Activated naive CD4-positive, alpha-beta T cell treated with anti-CD3 and anti-CD28 coated beads, Interleukin-2, amount 50 U/mL, for 72 hours (primary cell): ENCODE measurements around the gene PC. TPM values are rescaled to one million over a fixed set of nuclear protein-coding genes. Genes with fewer than 3 reads are reported as not detected.

Experiments used
- ATAC-seq, 2 donors: fragments of 150-1000 bp; cut with Tn5 transposase; 2 replicates each; pipeline ENCODE4 v1.10.0; 2021; ENCODE audit warnings: mild to moderate bottlenecking in 2 of 2, moderate library complexity in 2 of 2
- DNase-seq, 2 donors: peaks; one replicate each; pipeline ENCODE4 v3.0.0; 2021 to 2022; ENCODE audit warnings: low spot score in 2 of 2
- H3K27ac Mint-ChIP-seq, 2 donors: one replicate each; pipeline ENCODE4 v1.8.0; 2022; ENCODE audit warnings: mild to moderate bottlenecking in 2 of 2, mixed read lengths in 2 of 2
- H3K36me3 Mint-ChIP-seq, 2 donors: one replicate each; pipeline ENCODE4 v1.8.0; 2022; ENCODE audit warnings: mixed read lengths in 2 of 2
- H3K9me3 Mint-ChIP-seq, 2 donors: one replicate each; pipeline ENCODE4 v1.8.0; 2022; ENCODE audit warnings: mixed read lengths in 2 of 2
- total RNA-seq, 2 donors: library from RNA; stranded (reverse); gene quantifications; one replicate each; pipeline ENCODE4 v1.2.3, GENCODE V29; 2022

Gene PC
- total RNA-seq, 2 donors from 2014 or later: 4.6 to 11.5 TPM

DNA sequence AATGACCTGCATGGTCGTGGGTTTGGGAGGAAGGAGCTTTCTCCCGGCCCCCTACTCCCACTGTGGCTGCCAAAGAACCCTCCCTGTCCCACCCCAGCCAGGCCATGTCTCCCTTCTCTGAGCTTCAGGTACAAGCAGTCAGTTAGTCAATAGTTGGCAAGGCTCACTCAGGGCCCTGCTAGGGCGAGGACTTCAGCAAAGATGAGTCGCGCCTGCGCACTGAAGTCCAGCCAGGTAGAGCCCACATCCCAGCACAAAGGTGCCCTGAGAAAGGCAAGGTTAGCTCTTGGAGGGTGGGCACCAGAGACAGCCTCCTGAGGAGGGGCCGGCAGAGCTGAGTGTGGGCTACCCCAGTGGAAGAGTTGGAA lies 28.0 kb upstream of the PC start:
- Mint-ChIP-seq H3K9me3 (no peaks in the 10 kb centered on the region), H3K36me3 (no peaks in the 10 kb centered on the region), H3K27ac (no peak overlapping the region)
- ATAC-seq (no peak), DNase-seq (no peak)

DNA sequence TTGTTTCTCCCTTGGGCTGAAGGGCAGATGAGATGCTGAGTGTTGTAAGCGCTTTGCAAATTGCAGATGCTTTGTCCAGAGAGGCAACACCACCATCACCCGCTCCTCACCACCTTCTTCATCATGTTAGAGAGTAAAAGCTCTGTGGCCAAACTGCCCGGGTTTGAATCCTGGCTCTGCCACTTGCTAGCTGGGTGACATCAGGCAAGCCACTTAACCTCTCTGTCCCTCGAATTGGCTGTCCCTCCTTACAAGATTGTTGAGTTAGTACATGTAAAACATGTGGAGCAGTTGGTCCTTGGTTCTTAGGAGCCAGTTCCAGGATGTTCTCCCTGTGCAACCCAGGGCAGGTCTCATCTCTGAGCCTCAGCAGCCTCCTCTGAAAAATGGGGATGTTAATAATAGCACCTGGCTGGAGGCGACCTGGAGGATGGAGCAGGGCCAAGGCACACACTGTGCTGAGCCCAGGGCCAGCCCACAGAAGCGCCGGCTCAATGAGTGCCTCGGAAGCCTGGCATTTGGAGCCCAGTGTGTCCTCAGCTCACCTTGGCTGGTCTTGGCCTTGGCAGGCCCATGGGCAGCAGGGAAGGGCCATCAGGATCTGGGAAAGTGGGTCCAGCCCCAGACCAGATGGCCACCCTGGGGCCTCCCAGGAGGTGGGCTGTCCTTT lies 27.5 kb upstream of the PC start:
- H3K27ac Mint-ChIP-seq: no peak overlapping the region
- ATAC-seq: no peak
- DNase-seq: no peak
- H3K9me3 Mint-ChIP-seq: no peaks in the 10 kb centered on the region
- no peaks in the 10 kb centered on the region for H3K36me3 Mint-ChIP-seq

DNA sequence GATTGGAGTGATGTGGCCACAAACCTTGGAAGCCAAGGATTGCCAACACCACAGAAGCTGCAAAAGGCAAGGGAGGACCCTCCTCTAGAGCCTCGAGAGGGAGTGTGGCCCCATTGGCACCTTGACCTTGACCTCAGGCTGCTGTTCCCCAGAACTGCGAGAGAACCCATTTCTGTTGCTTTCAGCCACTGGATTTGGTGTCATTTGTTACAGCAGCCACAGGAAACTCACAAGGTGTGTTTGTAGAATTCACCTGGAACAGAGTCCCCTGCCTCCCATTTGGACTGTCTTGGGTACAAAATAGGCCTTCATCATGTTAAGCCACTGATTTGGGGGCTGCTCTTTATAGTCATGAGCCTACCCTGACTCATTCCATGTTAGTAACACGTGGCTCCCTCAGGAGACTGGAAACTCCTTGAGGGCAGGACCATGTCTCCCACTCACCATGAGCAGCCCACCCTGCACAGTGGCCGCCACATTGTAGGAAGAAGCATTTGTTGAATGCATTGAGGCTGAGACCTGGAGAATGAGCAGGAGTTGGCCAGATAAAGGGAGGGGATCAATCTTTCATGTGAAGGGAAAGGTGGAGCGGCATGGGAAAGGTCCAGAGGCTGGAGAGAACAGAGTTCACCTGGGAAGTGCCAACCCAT lies 25.2 kb upstream of the PC start:
- DNase-seq: no peak
- H3K36me3 Mint-ChIP-seq: no peaks in the 10 kb centered on the region
- ATAC-seq: no peak

DNA sequence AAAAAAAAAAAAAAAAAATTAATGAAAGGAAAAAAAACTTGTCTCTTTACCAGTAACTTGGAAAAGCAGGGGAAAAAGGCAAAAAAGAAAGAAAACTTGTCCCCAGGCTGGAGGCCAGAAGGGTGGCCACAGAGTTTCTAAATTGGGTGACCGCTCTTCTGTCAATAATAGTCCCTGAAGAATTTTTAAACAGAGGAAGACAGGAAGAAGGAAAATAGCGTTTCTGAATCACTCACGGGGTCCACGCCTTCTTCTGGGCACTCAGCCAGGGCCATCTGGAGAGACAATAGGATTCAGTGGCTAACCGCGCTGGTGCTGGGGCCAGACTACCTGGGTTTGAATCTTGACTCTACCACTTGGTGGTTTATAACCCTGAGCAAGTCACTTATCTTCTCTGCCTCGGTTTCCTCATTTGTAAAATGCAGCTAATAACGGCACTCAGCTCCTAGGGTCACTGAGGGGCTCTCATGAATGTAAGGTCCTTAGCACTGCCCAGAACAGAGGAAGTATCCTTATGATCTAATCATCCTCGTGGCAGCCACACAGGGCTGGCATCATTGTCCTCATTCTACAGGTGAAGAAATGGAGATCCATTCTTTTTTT lies 23.9 kb upstream of the PC start:
- peaks cover 0 to 4% of the 10 kb centered on the region in 2 donors for H3K36me3 Mint-ChIP-seq
- H3K9me3 Mint-ChIP-seq: peaks cover 0 to 8% of the 10 kb centered on the region in 2 donors
- H3K27ac Mint-ChIP-seq: no peak overlapping the region
- peak; percentile 46 to 76 for ATAC-seq
- DNase-seq: peak in 1 of 2 donors; percentile 18

More for the DNA sequence above, 25.2 kb upstream of the PC start:
- peaks cover 0 to 8% of the 10 kb centered on the region in 2 donors for H3K9me3 Mint-ChIP-seq
- peak overlapping the region in 1 of 2 donors; percentile 2 for H3K27ac Mint-ChIP-seq

DNA sequence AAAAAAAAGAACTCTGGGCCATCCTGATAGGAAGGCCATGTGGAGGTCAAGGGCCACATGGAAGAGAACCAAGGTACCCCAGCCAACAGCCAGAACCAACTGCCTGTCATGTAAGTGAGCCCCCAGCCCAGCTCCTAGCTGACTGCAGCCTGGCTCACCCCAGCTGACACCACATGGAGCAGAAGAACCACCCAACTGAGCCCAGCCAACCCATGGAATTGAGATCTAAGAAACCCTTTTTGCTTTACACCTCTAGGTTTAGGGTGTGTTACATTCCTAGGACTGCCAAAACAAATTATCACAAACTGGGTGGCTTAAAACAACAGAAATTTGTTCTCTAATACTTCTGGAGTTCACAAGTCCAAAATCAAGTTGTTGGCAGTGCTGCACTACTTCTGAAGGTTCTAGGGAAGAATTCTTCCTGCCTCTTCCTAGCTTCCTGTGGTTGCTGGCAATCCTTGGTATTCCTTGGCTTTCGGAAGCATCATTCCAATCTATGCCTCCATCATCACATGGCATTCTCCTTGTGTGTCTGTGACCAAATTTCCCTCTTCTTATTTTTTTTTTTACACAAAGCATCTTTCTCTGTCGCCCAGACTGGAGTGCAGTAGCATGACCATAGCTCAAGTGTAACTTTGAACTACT lies 21.3 kb upstream of the PC start:
- no peak for ATAC-seq
- no peak for DNase-seq
- H3K9me3 Mint-ChIP-seq: peaks cover 0 to 8% of the 10 kb centered on the region in 2 donors
- no peak overlapping the region for H3K27ac Mint-ChIP-seq
- peaks cover 0 to 4% of the 10 kb centered on the region in 2 donors for H3K36me3 Mint-ChIP-seq

DNA sequence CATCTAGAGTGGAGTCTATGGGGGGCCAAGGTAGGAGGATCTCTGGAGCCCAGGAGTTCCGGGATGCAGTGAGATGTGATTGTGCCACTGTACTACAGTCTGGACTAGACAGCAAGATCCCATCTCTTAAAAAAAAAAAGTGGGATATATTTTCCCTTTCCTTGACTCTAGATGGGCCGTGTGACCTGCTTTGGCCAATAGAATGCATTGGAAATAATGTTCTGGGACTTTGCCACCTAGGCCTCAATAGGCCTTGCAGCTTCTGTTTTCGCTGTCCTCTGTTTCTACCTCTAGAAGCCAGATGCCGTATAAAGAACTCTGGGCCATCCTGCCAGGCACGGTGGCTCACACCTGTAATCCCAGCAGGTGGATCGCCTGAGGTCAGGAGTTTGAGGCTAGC lies 20.5 kb upstream of the PC start:
- DNase-seq (no peak), ATAC-seq (no peak)
- H3K27ac Mint-ChIP-seq: no peak overlapping the region
- peaks cover 0 to 4% of the 10 kb centered on the region in 2 donors for H3K36me3 Mint-ChIP-seq
- peaks cover 0 to 8% of the 10 kb centered on the region in 2 donors for H3K9me3 Mint-ChIP-seq

DNA sequence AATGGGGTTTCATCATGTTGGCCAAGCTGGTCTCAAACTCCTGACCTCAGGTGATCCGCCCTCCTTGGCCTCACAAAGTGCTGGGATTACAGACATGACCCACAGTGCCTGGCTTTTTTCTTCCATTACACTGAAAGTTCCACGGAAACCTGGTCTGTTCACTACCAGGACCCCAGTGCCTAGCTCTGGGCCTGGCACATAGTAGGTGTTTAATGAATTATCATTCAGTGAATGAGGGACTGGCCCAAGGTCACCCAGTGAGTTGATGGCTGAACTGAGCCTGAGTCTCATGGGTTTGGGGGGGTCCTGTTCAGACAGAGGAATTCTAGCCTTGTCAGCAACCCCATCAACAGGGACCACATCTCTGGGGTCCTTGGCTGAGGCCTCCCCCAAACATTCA lies 20.0 kb upstream of the PC start:
- ATAC-seq: no peak
- Mint-ChIP-seq H3K36me3 (peaks cover 0 to 4% of the 10 kb centered on the region in 2 donors), H3K27ac (no peak overlapping the region), H3K9me3 (peaks cover 0 to 8% of the 10 kb centered on the region in 2 donors)
- no peak for DNase-seq

DNA sequence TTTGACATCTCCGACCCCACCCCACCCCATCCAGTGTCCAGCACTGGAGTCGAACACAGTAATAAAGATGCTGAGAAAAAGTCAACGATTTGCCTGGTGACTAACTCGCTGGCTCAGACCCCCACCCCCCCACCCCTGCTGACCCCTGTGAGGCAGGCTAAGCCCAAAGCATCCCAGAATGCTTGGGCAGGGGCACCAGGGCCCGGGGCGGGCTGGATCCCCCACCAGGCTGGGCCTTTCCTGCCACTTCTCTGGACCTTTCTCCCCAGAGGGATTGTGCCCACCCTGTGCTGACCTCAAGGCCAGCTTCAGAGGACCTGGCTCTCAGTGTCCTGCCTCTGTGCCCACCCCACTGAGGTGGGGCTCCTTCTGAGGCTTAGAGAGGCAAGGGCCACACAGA lies 18.7 kb upstream of the PC start:
- no peak for ATAC-seq

DNA sequence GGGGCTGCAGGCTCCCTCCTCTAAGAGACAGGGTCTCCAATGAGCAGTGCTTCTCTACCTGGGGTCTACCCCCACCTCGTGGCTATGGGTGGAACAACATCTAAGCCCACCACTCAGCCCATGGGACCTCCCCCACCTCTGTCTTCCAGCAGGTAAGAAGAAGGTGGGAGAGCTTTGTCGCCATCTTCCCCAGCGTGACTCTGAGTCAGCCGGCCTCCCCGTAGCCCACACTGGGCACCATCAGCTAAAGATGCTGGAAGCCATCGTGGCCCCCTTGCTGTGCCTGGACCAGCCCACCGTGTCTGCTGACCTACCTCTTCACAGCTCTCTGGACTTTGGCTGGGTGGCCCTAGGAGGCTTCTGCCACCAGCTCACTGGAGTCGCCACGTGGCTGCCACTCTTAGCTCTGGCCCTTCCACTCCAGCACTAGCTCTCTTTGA lies 17.9 kb upstream of the PC start:
- H3K9me3 Mint-ChIP-seq: peaks cover 0 to 8% of the 10 kb centered on the region in 2 donors
- DNase-seq: peak in 1 of 2 donors; percentile 50
- H3K36me3 Mint-ChIP-seq: peaks cover 0 to 4% of the 10 kb centered on the region in 2 donors
- ATAC-seq: peak in 1 of 2 donors; percentile 61
- no peak overlapping the region for H3K27ac Mint-ChIP-seq

More for the DNA sequence above, 18.7 kb upstream of the PC start:
- peaks cover 0 to 8% of the 10 kb centered on the region in 2 donors for H3K9me3 Mint-ChIP-seq
- peaks cover 0 to 4% of the 10 kb centered on the region in 2 donors for H3K36me3 Mint-ChIP-seq
- H3K27ac Mint-ChIP-seq: no peak overlapping the region
- no peak for DNase-seq

DNA sequence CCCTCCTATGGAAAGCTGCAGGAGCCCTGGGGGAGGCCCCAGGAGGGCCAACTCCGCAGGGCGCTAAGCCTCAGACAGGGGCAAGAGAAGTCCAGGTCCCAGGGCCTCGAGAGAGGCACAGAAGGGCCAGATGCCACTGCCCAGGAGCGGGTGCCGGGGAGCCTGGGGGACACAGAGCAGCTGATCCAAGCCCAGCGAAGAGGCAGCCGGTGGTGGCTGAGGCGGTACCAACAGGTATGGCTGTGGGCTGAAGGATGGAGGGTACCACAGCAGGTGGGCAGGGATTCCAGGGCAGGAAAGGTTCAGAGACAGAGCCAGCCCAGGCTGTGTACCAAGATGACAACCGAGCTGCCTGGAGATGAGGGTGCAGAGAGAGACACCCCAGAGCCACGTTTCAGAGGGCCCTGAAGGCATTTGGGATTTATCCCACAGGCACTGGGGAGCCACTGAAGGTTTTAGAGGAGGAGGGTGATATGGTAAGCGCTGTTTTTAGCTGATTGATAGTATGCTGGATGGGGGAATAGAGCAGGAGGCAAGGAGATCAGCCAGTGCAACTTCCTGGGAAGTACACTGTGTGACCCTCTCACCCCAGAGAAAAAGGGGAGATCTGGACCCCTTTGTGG lies 17.3 kb upstream of the PC start:
- Mint-ChIP-seq H3K27ac (no peak overlapping the region), H3K36me3 (peaks cover 0 to 4% of the 10 kb centered on the region in 2 donors), H3K9me3 (peaks cover 0 to 8% of the 10 kb centered on the region in 2 donors)
- ATAC-seq (no peak), DNase-seq (no peak)

DNA sequence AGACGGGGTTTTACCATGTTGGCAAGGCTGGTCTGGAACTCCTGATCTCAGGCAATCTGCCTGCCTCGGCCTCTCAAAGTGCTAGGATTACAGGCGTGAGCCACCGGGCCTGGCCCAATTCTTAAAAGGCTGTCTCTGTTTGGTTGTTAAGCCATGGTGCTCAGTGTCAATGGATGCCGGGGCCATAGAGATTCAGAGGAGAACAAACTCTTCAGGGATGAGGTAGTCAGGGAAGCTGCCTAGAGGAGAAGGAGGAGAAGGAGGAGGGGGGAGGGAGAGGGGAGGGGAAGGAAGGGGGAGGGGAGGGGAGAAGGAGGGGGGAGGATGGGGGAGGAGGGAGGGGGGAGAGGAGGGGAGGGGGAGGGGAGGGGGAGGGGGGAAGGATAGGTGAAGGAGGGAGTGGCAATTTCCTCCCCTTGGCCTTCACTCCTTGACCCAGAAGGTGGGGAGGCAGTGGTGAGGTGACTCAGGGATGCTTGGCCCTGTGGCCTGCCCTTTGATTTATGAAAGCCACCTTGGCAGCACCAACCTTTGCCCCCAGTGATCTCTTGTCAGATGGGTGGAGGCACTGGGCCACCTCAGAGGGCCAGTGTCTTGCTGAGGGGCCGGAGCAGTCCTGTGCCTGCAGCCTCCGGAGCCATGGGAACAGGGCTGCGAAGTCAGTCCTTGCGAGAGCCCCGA lies 16.7 kb upstream of the PC start, which contains the start of gene C11orf86:
Gene C11orf86, plus strand, starts transcription at position 581 of the 681 bp plus-strand sequence. Its CDS starts 59 bp downstream, at position 640.
- peaks cover 0 to 4% of the 10 kb centered on the region in 2 donors for H3K36me3 Mint-ChIP-seq
- peaks cover 0 to 7% of the 10 kb centered on the region in 2 donors for H3K9me3 Mint-ChIP-seq
- ATAC-seq (peak in 1 of 2 donors; percentile 19), DNase-seq (no peak)
- H3K27ac Mint-ChIP-seq: no peak within 1 kb of the TSS

DNA sequence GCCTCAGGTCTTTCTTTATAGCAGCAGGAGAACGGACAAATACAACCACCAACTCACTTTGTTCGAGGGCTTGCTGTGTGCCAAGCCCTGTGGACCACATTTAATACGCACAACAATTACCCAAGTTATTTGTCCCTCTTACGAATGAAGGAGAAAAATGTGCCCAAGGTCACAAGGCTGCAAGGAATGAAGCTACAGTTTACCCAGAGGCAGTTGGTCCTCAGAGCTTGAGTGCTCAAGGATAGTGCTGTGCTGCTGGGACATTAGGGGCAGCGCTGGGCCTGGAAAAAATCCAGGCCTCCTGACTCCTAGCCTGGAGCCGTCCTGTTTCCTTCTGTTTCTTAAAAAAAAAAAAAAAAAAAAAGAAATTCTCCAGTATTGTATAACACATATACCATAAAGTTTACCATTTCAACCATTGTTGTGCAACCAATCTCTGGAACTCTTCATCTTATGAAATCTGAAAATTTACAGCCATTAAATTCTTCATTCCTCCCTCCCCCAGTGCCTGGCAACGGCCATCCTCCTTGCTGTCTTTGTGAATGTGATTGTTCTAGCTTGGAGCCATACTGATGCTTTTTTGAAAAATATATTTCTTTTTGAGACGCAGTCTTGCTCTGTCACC lies 15.9 kb upstream of the PC start:
- no peak for DNase-seq
- Mint-ChIP-seq H3K27ac (no peak overlapping the region), H3K9me3 (no peaks in the 10 kb centered on the region), H3K36me3 (peaks cover 0 to 4% of the 10 kb centered on the region in 2 donors)
- no peak for ATAC-seq

DNA sequence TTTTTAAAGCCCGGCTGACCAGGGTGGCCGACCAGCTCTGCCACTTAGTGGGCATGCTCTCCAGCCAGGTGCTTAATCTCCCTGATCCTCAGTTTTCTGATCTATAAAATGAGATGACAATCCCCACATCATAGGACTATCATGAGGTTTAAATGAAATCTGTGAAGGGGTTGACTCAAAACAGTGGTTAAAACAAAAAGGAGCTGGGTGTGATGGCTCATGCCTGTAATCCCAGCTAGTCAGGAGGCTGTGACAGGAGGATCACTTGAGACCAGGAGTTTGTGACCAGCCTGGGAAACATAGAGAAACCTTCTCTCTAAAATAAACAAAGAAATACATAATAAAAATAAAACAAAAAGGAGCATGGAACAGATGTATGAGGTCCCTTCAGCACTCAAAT lies 13.3 kb upstream of the PC start:
- no peaks in the 10 kb centered on the region for H3K9me3 Mint-ChIP-seq
- no peak for DNase-seq
- no peaks in the 10 kb centered on the region for H3K36me3 Mint-ChIP-seq
- H3K27ac Mint-ChIP-seq: peak overlapping the region; percentile 2 to 88
- ATAC-seq: peak; percentile 19 to 34

DNA sequence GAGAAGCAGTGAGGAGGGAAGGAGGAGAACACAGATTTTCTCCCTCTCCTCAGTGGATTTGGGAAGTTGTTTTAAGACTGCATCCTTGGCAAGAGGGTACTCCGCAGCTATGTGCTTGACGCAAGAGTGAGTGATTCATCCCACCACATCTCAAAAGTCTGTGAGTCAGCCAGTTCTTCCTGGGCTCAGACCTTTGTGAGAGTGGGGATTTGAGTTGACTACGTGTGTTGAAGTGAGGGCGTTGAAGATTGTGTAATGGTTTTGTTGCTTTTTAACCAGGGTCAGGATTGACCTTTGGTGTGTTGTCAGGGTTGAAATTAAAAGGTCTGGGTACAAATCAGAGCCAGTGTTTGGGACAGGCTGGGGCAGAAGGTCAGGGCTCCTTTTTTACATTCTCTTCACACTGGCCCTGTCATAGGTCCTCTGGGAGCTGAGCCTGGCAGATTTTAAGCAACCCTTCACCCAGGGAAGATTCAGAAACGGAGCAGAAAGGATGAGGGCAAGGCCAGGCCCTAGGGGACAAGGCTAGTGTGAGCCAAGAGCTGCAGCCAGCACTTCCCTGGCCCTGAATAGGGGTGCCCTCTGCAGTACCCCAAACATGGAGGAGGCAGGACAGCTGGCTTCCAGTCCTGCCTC lies 12.7 kb upstream of the PC start:
- Mint-ChIP-seq H3K27ac (peak overlapping the region in 1 of 2 donors; percentile 2), H3K36me3 (no peaks in the 10 kb centered on the region), H3K9me3 (no peaks in the 10 kb centered on the region)
- DNase-seq (peak in 1 of 2 donors; percentile 35), ATAC-seq (peak; percentile 93 to 97)

DNA sequence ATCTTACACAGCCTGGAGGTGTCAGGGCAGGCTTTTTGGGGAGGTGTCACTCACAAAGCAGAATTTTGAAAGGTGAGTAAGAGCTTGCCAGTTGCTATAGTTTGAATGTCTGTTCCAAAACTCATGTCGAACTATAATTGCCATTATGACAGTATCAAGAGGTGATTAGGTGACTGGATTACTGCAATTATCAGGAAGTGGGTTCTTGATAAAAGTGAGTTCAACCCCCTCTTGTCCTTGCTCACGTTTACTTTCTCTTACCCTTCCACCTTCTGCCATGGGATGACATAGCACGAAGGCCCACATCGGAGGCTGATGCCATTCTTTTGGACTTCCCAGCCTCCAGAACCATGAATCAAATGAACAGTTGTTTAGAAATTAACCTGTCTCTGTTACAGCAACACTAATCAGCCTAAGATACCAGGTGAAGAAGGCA lies 12.2 kb upstream of the PC start:
- Mint-ChIP-seq H3K27ac (peak overlapping the region in 1 of 2 donors; percentile 2), H3K9me3 (no peaks in the 10 kb centered on the region), H3K36me3 (no peaks in the 10 kb centered on the region)
- DNase-seq (no peak), ATAC-seq (peak; percentile 24 to 59)
